Dermis blood vessel endothelial cell (primary cell): ENCODE results near the gene CTTNBP2. TPM values are rescaled to one million over a fixed set of nuclear protein-coding genes. Genes with fewer than 3 reads are reported as not detected.

ENCODE experiments used
- DNase-seq: peaks from one replicate; pipeline ENCODE4 v3.0.0; 2010
- total RNA-seq: library from RNA; depleted of rRNA; stranded (reverse); fragments of >200 nt; gene quantifications from 2 replicates; pipeline ENCODE4 v1.2.3, GENCODE V29; 2014

The CTTNBP2 gene
- total RNA-seq, 1 donor from 2014 or later = 0.34 TPM

GRCh38 chr7:117824592-117824991, 48.6 kb downstream of the CTTNBP2 start:
- DNase-seq = no peak

DNA sequence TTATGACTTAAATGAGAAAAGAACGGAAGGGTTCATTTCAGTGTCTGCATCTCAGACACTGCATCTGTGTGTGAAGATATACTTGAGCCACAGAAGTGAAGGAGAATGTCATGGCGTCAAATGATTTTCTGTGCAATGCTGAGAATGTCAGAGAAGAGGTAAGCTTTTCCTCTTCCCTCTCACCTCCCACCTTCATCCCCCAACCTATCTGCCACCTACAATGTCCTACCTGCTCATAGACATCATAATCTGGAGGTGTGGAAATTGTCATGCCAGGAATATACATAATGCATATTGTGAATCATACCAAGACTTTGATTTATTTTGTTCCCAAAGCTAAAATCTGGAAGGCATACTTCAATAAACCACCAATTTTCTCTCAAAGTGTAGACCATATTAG, 53.7 kb downstream of the CTTNBP2 start:
- no peak for DNase-seq

- DNase-seq = no peak
These were observed 55.0 kb downstream of the CTTNBP2 start for GRCh38 chr7:117818232-117818631.

DNA sequence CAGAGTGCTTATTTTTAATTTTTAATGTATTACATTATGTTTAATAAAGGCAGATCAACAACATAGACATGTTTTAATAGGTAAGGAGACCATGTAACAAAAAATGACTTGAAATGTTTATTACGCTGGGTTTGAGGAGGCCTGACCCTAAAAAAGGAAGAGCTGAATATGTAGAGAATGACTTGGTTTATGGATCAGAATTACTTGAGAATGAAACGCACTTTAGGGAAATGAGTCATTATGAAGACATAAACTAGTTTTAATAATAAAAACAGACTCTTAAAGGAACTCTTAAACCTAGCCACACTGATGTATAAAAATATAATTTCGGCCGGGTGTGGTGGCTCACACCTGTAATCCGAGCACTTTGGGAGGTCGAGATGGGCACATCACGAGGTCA, 56.5 kb downstream of the CTTNBP2 start:
- no peak for DNase-seq

GRCh38 chr7:117811696-117812095, 61.5 kb downstream of the CTTNBP2 start:
- DNase-seq = no peak

GRCh38 chr7:117810642-117811512, 62.4 kb downstream of the CTTNBP2 start:
- DNase-seq = no peak

- no peak for DNase-seq
These were observed 63.3 kb downstream of the CTTNBP2 start for GRCh38 chr7:117809958-117810357.

GRCh38 chr7:117808910-117809705, 64.1 kb downstream of the CTTNBP2 start:
- DNase-seq = no peak

GRCh38 chr7:117808341-117808757, 64.9 kb downstream of the CTTNBP2 start:
- DNase-seq = no peak

GRCh38 chr7:117807676-117808075, 65.6 kb downstream of the CTTNBP2 start:
- no peak for DNase-seq

DNA sequence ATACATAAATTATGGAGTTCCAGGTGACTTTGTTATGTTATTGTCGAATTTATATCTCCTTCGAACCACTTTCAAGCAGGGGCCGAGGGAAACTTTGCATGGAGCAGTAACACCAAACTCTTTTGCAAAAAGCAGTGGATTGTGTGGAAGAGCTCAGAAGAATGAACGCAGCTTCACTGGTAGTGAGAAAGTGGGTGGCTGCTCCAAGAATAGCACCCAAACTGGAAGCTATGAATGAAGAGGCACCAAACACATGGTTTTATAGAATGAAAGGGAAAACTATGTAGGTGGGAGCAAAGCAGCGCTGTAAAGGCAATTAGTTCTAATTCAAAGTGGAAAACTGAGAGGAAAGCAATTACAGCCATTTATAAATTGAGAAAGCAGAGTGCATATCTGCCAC, 67.2 kb downstream of the CTTNBP2 start:
- no peak for DNase-seq

DNA sequence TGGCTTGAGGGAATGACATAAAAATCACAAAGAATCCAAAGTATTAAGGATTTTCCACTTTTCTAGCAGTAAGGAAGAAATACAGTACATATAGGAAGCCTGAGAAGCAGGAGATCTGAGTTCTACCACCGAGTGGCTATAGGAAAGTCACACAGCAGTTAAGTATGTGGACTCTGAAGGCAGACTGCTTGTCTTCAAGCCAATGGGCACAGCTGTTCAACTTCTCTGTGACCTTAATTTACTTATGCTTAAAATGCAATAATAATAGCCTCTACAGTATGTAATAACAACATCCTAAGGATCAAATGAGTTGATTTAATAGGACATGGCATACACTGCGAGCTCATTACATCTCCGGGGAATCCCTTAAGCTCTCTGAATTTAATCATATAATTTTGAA, 68.0 kb downstream of the CTTNBP2 start:
- DNase-seq = no peak

GRCh38 chr7:117803476-117803875, 69.8 kb downstream of the CTTNBP2 start:
- no peak for DNase-seq

DNA sequence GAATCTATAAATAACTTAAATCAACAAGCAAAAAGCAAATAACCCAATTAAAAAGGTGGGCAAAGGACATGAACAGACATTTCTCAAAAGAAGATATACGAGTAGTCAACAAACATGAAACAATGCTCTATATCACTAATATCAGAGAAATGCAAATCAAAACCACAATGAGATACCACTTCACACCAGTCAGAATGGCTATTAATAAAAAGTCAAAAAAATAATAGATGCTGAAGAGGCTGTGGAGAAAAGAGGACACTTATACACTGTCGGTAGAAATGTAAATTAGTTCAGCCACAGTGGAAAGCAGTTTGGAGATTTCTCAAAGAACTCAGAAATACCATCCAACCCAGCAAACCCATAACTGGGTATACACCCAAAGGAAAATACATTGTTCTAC, 70.6 kb downstream of the CTTNBP2 start:
- no peak for DNase-seq

DNA sequence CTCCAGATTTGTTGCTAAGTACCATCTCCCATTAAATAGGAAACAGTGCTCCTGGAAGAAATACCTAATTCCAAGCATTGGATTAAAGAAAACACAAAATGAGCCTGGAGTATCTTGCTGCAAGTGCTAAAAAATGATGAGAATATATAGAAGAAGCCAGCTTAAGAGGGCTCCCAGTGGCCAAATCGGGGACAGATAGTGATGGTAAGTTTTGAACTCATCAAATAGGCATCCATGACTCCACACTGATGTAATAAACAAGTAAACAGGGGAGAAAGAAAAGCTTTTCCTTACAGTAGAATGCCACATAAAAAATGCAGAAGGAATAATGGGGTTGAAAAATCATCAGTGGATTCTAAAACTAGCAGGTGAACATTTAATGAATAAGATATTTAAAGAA, 72.4 kb downstream of the CTTNBP2 start:
- no peak for DNase-seq

GRCh38 chr7:117800406-117800805, 72.8 kb downstream of the CTTNBP2 start:
- no peak for DNase-seq

- no peak for DNase-seq
These were observed 76.4 kb downstream of the CTTNBP2 start for GRCh38 chr7:117796889-117797288.

- no peak for DNase-seq
These were observed 79.3 kb downstream of the CTTNBP2 start for GRCh38 chr7:117793976-117794375.

- no peak for DNase-seq
These were observed 79.7 kb downstream of the CTTNBP2 start for GRCh38 chr7:117793521-117793920.

- DNase-seq = no peak
These were observed 81.1 kb downstream of the CTTNBP2 start for GRCh38 chr7:117791877-117792780.

- DNase-seq = no peak
These were observed 82.5 kb downstream of the CTTNBP2 start for GRCh38 chr7:117790731-117791130.

DNA sequence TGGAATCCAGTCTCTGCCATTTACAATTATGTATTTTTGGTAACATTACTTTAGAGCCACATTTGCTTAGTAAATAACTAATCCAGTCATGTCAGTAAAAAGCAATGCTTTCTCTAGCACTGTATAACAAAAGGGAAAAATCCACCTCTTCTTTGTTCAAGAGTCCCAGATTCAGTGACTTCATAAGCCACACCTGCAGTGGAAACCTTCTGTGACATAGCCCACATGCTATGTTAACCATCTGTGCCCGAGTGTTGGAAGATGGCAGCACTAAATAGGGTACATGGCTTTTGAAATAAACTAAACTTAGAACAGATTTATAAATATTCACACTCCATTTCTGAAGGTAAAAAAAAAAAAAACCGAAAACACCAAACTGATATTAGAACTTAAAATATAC, 83.0 kb downstream of the CTTNBP2 start:
- DNase-seq = no peak

DNA sequence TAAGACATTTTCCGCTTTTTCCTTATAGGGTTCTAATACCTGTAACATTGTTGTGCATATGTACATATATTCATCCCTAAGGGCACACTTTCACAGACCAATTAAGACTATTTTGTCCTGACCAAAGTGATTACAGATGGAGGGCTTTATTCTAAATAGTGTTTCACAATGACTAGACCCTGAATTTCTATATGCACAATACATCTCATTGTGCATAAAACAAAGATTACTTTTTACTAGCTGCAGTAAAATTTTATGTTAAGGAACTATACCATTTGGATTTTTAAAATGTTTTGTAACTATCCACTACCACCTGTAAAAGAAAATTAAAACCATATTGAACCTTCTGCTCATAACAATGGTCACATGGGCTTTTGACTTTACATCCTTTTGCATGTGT, 87.8 kb downstream of the CTTNBP2 start:
- DNase-seq = no peak
